GM06990 (cell line): ENCODE results near the gene JMJD8.

Experiments used
- DNase-seq: peaks from one replicate; pipeline ENCODE4 v3.0.0-alpha.2; 2011; ENCODE audit not compliant: insufficient read length; ENCODE audit errors: extremely low read depth
- H3K27me3 ChIP-seq: replicated peaks from 2 replicates; pipeline ENCODE4 v1.6.0; 2011; ENCODE audit warnings: low read length; ENCODE audit not compliant: control insufficient read depth, insufficient read depth
- H3K36me3 ChIP-seq: 2 replicates; pipeline ENCODE4 v1.5.1; 2011; ENCODE audit warnings: low read length; ENCODE audit not compliant: control insufficient read depth, insufficient read depth
- H3K4me3 ChIP-seq: replicated peaks from 2 replicates; pipeline ENCODE4 v1.5.1; 2011; ENCODE audit warnings: low read depth, mild to moderate bottlenecking, control low read depth, low read length
- TF ChIP-seq, protein P1 (sequence below): IDR thresholded peaks from 2 replicates; pipeline ENCODE4 v1.5.1; 2011; ENCODE audit warnings: low read length, control low read depth, mild to moderate bottlenecking, inconsistent platforms; ENCODE audit not compliant: insufficient read depth, poor library complexity, severe bottlenecking

JMJD8 gene

DNA sequence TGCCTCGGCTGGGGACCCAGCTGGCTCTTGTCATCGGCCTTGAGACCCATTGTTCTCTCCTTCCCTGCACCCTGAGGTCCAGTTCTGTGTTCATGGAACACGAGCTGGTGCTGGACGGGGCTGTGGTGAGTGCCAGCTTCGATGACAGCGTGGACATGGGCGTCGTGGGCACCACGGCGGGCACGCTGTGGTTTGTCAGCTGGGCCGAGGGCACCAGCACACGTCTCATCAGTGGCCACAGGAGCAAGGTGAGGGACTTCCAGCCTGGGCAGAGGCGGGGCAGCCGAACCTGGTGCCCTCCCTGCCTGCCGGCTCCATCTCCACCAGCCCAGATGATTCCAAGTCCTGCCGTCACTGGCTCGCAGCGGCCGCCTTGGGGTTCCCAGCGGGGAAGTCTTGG is 21.5 kb downstream of the JMJD8 start:
- no peak for DNase-seq
- Histone ChIP-seq H3K36me3 (peaks cover 4% of the 10 kb centered on the region; the same call in 1 of the 2 replicates), H3K4me3 (no peak overlapping the region), H3K27me3 (no peaks in the 10 kb centered on the region)
- TF ChIP-seq, protein P1, sequence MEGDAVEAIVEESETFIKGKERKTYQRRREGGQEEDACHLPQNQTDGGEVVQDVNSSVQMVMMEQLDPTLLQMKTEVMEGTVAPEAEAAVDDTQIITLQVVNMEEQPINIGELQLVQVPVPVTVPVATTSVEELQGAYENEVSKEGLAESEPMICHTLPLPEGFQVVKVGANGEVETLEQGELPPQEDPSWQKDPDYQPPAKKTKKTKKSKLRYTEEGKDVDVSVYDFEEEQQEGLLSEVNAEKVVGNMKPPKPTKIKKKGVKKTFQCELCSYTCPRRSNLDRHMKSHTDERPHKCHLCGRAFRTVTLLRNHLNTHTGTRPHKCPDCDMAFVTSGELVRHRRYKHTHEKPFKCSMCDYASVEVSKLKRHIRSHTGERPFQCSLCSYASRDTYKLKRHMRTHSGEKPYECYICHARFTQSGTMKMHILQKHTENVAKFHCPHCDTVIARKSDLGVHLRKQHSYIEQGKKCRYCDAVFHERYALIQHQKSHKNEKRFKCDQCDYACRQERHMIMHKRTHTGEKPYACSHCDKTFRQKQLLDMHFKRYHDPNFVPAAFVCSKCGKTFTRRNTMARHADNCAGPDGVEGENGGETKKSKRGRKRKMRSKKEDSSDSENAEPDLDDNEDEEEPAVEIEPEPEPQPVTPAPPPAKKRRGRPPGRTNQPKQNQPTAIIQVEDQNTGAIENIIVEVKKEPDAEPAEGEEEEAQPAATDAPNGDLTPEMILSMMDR, result no peak

DNA sequence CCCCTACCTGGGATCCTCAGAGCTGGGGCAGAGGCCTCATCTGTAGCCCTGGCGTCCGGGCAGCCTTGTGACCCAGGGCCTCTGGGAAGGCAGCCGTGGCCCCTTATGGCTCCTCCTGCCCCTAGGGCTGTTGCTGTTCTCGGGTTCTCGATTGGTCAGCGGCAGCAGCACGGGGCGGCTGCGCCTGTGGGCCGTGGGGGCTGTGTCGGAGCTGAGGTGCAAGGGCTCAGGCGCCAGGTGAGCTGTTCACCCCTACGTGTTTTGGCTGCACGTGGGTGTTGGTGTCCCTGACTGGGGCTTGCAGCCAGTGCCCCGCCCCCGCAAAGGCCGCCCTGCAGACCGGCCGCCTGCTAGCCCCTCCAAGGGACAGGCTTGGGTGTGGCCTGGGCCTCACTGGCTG is 22.0 kb downstream of the JMJD8 start:
- Histone ChIP-seq H3K27me3 (no peaks in the 10 kb centered on the region), H3K36me3 (peaks cover 4% of the 10 kb centered on the region; the same call in 1 of the 2 replicates), H3K4me3 (no peak overlapping the region)
- TF ChIP-seq, protein P1, result no peak
- DNase-seq, result no peak

DNA sequence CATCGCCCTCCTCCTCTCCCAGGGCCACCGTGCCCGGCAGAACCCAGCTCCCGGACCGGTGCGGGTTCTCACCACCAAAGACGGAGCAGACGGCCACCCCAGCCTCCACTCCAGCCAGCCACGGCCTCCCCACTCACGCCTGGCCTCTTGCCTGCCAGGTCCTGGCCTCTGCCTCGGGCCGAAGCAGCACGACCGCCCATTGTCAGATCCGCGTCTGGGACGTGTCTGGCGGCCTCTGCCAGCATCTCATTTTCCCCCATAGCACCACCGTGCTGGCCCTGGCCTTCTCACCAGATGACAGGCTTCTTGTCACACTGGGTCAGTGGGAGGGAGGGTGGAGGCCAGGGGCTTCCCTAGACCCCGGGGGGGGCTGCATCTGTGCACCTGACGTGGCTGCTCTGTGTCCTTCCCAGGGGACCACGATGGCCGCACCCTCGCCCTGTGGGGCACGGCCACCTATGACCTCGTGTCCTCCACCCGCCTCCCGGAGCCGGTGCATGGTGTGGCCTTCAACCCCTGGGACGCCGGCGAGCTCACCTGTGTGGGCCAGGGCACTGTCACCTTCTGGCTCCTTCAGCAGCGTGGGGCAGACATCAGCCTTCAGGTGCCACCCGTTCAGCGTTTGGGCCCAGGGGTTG is 22.8 kb downstream of the JMJD8 start:
- H3K36me3 ChIP-seq, result peaks cover 4% of the 10 kb centered on the region; the same call in 1 of the 2 replicates
- H3K4me3 ChIP-seq, result no peak overlapping the region
- TF ChIP-seq, protein P1, result no peak
- no peak for DNase-seq
- H3K27me3 ChIP-seq, result no peaks in the 10 kb centered on the region

DNA sequence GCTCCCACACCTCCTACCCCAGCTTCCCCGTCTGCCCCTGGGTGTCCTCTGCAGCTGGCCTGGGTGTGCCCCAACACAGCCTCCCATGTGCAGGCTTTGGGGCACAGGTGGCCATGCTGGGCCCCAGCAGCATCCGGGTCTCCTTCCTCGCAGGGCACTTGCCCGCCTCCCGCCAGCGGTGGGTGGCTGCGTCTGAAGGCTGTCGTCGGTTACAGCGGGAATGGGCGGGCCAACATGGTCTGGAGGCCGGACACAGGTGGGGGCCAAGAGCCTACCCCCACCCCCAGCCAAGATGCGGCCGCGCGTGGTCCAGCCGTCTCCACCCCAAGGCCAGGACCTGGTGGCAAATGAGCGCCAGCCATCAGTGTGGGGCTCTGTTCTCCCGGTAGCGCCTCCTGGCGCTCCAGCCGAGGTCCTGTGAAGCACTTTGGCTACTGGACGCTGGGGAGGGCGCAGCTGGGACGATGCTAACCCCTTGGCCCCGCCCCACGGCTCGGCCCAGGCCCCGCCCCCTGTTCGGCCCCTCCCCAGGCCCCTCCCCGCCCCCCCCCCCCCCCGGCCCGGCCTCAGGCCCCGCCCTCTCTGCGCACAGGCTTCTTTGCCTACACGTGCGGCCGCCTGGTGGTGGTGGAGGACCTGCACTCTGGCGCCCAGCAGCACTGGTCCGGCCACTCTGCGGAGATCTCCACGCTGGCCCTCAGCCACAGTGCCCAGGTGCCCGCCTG is 23.5 kb downstream of the JMJD8 start:
- Histone ChIP-seq H3K36me3 (peaks cover 4% of the 10 kb centered on the region; the same call in 1 of the 2 replicates), H3K27me3 (no peaks in the 10 kb centered on the region), H3K4me3 (peak overlapping the region; percentile 10)
- peak; percentile 79 for DNase-seq
- TF ChIP-seq, protein P1, result peak; percentile 54

DNA sequence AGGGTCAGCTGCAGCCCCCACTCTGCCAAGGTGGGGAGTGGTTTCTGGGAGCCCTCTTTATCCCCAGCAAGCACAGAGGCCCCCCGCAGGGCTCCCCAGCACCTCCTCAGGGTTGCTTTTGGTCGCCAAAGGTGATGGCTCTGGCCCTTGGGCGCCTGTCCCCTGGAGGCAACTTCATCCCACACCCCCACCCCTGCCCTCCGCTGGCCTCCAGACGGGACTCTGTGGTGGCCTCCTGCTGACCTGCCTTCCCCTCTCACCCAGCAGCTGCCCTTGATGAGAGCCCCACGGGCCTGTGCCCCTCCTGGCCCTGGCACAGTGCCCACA is 24.0 kb downstream of the JMJD8 start:
- DNase-seq, result no peak
- no peaks in the 10 kb centered on the region for H3K27me3 ChIP-seq
- H3K36me3 ChIP-seq, result peaks cover 4% of the 10 kb centered on the region; the same call in 1 of the 2 replicates
- TF ChIP-seq, protein P1, result no peak
- H3K4me3 ChIP-seq, result no peak overlapping the region; the same call in 1 of the 2 replicates
